ENCODE measurements around the gene CCDC148.

Gene CCDC148

DNA sequence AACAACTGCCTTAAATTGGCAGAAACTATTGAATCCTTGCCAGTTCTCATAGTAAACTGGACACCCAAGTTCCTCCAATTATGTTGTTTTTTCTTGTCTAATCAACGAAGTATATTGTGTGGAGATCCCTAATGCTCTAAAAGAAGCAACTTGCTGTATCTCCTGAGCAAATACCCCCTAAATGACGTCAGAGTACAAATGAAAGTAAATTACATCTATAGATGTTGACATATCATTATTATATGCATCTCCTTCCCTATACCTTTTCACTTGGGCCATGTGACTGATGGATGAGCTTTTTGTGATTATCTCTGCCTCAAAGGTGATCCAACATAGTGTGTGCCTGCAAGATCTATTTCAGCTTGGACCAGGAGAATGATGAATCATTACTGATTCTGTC is 159.4 kb downstream of the CCDC148 start:
- Histone ChIP-seq H3K4me3 (ENCODE audit: low read depth in 1 of 2, low read length in 1 of 2) (no peak overlapping the region), H3K9me3 (no peaks in the 10 kb centered on the region), H3K27ac (no peak overlapping the region), H3K4me1 (ENCODE audit: control insufficient read depth in 1 of 2, insufficient read depth in 1 of 2, low read depth in 1 of 2, low read length in 1 of 2) (peaks cover 17 to 25% of the 10 kb centered on the region in 2 experiments), H3K27me3 (no peaks in the 10 kb centered on the region), H3K36me3 (no peaks in the 10 kb centered on the region)
- TF ChIP-seq, protein P1, sequence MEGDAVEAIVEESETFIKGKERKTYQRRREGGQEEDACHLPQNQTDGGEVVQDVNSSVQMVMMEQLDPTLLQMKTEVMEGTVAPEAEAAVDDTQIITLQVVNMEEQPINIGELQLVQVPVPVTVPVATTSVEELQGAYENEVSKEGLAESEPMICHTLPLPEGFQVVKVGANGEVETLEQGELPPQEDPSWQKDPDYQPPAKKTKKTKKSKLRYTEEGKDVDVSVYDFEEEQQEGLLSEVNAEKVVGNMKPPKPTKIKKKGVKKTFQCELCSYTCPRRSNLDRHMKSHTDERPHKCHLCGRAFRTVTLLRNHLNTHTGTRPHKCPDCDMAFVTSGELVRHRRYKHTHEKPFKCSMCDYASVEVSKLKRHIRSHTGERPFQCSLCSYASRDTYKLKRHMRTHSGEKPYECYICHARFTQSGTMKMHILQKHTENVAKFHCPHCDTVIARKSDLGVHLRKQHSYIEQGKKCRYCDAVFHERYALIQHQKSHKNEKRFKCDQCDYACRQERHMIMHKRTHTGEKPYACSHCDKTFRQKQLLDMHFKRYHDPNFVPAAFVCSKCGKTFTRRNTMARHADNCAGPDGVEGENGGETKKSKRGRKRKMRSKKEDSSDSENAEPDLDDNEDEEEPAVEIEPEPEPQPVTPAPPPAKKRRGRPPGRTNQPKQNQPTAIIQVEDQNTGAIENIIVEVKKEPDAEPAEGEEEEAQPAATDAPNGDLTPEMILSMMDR (IDR thresholded peaks at IDR 0.05) = no peak

DNA sequence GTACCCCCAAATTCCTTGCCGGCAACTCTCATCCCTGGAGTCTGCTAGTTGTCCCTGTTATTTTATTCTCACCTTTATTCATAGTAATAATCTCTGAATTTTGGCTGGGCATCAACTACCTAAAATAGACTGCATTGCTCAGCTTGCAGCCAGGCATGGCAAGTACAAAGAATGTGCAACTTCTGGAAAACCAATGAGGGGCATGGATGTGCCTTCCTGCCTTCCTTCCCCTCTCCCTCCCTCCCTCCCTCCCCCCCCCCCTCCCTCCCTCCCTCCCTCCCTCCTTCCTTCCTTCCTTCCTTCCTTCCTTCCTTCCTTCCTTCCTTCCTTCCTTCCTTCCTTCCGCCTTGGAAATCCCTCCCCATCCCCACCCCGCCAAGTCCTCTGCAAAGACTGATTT is 162.8 kb downstream of the CCDC148 start:
- Histone ChIP-seq H3K9me3 (no peaks in the 10 kb centered on the region), H3K36me3 (no peaks in the 10 kb centered on the region), H3K4me3 (ENCODE audit: low read depth in 1 of 2, low read length in 1 of 2) (no peak overlapping the region), H3K27me3 (no peaks in the 10 kb centered on the region), H3K4me1 (ENCODE audit: control insufficient read depth in 1 of 2, insufficient read depth in 1 of 2, low read depth in 1 of 2, low read length in 1 of 2) (peaks cover 0 to 7% of the 10 kb centered on the region in 2 experiments), H3K27ac (no peak overlapping the region)
- TF ChIP-seq, protein P1 (IDR thresholded peaks at IDR 0.05) = no peak

DNA sequence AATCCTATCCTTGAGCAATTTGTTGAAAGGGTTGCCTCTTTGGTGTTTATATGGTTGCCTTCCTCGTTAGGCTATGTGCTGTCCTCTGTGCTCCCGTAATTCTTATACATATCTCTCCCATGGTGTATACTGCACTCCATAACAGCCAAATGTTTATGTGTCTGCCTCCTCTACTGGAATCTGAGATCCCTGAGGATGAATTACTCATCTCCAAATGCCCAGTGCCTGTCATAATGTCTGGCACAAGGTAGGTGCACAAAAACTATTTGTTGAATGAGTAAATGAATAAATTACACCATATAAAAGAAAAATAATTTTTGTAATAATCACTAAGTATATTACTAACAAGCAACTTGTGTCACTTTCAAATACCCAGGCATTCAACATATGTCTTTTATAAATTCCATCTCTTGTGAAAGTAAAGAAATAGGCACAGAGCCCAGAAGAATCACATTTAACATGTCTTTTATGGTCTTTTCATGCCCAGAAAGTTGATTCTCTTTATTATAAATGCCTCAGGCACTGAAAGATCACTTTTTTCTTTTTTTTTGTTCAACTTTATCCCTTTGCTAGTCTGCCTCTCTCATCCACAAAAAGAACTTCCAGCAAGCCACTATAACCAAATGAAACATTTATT is 164.9 kb downstream of the CCDC148 start:
- Histone ChIP-seq H3K4me1 (ENCODE audit: control insufficient read depth in 1 of 2, insufficient read depth in 1 of 2, low read depth in 1 of 2, low read length in 1 of 2) (no peaks in the 10 kb centered on the region), H3K27me3 (no peaks in the 10 kb centered on the region), H3K36me3 (no peaks in the 10 kb centered on the region), H3K9me3 (no peaks in the 10 kb centered on the region), H3K27ac (no peak overlapping the region), H3K4me3 (ENCODE audit: low read depth in 1 of 2, low read length in 1 of 2) (no peak overlapping the region)
- TF ChIP-seq, protein P1 (IDR thresholded peaks at IDR 0.05) = no peak

DNA sequence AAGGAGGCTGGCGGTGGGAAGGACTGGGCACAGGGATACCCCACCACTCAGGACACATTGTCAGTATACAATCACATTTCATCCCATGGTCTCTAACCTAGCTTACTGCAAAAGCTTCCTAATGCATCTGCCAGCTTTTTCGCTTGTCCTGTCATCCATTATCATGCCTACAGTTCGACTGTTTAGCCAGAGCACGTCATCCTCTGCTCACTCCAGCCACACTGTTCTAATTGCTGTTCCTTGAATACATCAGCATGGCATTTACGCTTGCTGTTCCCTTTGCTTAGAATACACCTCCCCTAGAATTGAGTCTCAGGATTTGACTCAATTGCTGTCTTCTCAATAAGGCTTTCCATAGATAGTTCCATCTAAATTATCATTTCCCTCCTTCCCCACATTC is 166.3 kb downstream of the CCDC148 start:
- Histone ChIP-seq H3K27me3 (no peaks in the 10 kb centered on the region), H3K9me3 (no peaks in the 10 kb centered on the region), H3K36me3 (no peaks in the 10 kb centered on the region), H3K4me1 (ENCODE audit: control insufficient read depth in 1 of 2, insufficient read depth in 1 of 2, low read depth in 1 of 2, low read length in 1 of 2) (no peaks in the 10 kb centered on the region), H3K27ac (no peak overlapping the region), H3K4me3 (ENCODE audit: low read depth in 1 of 2, low read length in 1 of 2) (no peak overlapping the region)
- TF ChIP-seq, protein P1 (IDR thresholded peaks at IDR 0.05) = no peak

DNA sequence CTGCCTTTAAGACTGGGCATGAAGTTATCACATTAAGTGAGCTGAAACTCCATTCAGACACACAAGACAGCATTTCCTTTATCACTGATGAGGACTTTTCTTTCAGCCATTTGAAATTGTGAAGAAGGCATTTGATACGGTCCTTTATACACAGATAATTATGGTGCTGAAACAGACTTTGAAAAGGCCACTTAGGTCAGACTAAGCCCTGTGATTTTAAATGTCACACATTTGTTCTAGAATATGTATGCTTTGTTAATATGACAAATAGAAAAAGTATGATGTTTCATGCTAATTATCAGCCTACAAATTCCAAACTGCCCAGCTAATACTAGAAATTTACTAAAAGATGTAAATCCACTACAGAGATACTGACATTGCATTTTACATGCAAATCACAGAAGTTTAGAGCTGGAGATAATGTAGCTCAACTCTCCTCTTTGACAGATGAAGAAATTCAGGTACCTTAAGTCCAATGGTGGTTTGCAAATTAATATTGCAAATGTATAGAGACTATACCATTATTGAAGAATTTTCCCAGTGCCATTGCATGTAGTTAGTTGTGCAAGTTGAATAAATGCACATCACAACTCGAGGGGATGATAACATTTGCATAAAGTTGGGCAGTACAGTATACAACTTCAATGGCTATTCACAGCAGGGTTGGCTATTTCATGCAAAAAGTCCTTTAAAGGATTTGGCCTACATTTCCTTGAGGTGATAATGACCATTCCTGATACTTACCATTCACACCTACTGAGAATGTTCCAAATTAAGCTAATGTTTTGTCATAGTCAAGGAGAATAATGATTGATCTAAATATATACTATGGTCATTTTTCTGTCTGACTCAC is 179.7 kb downstream of the CCDC148 start:
- H3K27me3 ChIP-seq = no peaks in the 10 kb centered on the region
- TF ChIP-seq, protein P1 (IDR thresholded peaks at IDR 0.05) = no peak
- no peak overlapping the region for H3K4me3 ChIP-seq (ENCODE audit: low read depth in 1 of 2, low read length in 1 of 2)
- no peaks in the 10 kb centered on the region for H3K36me3 ChIP-seq
- no peaks in the 10 kb centered on the region for H3K4me1 ChIP-seq (ENCODE audit: control insufficient read depth in 1 of 2, insufficient read depth in 1 of 2, low read depth in 1 of 2, low read length in 1 of 2)
- H3K27ac ChIP-seq = no peak overlapping the region
- no peaks in the 10 kb centered on the region for H3K9me3 ChIP-seq
